ENCODE measurements around the gene NUBPL. TPM values are rescaled to one million over a fixed set of nuclear protein-coding genes. Genes with fewer than 3 reads are reported as not detected.
"Not testable (repeated sequence)": the region's sequence is repeated elsewhere in the genome, so short reads cannot be mapped to it uniquely, and the experiment has no call there.

Gene NUBPL
- total and polyA plus RNA-seq, 5 donors = 9.6 to 23.9 (median 20.9) TPM

DNA sequence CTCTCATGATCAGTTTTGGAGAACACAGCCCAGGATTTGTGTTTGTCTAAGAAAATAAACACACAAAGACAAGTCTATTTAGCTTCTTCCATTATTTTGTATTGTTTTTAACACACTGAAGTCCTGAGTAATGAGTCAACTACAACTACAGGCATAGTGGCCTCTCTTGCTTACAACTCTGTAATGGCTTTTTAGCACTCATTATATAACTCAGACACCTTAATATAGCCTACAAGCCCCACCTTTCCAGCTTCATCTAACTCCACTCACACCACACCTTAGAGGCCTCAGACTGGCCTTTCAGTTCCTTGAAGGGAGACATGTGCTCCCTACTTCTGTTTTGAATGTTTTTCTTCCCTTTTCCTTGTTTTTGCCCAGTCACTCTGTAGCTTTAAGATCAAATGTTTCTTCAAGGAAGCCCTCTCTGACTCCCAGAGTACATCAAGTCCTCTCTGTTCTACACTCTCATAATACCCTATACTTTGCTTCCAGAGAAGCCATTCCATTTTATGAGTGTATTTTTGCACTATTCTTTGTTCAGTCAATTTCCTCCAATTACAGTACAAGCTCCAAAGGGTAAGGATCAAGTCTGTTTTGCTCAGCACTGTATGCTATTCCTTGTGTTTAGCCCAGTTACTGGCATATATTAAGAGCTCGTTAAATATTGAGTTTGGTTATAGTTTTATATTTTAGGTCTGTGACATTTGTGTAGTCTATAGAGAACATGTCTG is 282.3 kb downstream of the NUBPL start:
- 97% methylated on average over 1 of the region's 1 CpG for WGBS
- no peak for DNase-seq
- Histone ChIP-seq H3K27ac (ENCODE audit: low read length) (no peak overlapping the region), H3K27me3 (ENCODE audit: control insufficient read depth, insufficient read depth) (no peaks in the 10 kb centered on the region), H3K4me3 (ENCODE audit: low read length) (no peak overlapping the region), H3K4me1 (ENCODE audit: control insufficient read depth, insufficient read depth, low read length) (no peaks in the 10 kb centered on the region), H3K9me3 (ENCODE audit: control insufficient read depth, low read length) (no peaks in the 10 kb centered on the region)
- ATAC-seq = peak in 1 of 2 donors; percentile 29
- intact Hi-C loops (cut with DNase I) = no loop called here

DNA sequence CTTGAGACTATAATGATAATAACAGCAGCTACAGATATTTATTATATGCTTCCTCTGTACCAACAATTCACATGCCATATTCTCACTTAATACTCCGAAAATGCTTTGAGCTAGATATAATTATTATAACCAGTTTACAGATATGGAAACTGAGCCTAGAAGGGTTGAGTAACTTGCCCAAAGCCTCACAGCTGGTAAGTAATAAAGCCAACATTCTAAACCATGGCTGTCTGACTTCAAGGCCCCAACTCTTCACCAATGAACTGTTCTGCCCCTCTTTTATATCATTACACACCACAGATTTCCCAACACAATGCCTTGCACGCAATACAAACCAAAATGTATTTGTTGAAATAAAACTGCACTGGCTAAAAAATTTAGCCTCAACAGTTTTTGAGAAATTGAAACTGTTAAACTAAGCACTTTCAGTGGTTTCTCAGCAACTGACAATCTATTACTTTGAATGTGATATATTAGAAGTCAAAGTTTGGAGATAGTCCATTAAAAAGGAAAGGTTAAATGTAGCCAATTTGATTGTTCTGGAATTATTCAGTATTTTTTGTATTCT is 293.4 kb downstream of the NUBPL start:
- Histone ChIP-seq H3K27me3 (ENCODE audit: control insufficient read depth, insufficient read depth) (no peaks in the 10 kb centered on the region), H3K9me3 (ENCODE audit: control insufficient read depth, low read length) (no peaks in the 10 kb centered on the region), H3K4me1 (ENCODE audit: control insufficient read depth, insufficient read depth, low read length) (no peaks in the 10 kb centered on the region), H3K4me3 (ENCODE audit: low read length) (no peak overlapping the region), H3K27ac (ENCODE audit: low read length) (no peak overlapping the region)
- WGBS = 95% methylated on average over 2 of the region's 2 CpGs
- no peak for ATAC-seq
- intact Hi-C loops (cut with DNase I) = no loop called here
- DNase-seq = no peak

DNA sequence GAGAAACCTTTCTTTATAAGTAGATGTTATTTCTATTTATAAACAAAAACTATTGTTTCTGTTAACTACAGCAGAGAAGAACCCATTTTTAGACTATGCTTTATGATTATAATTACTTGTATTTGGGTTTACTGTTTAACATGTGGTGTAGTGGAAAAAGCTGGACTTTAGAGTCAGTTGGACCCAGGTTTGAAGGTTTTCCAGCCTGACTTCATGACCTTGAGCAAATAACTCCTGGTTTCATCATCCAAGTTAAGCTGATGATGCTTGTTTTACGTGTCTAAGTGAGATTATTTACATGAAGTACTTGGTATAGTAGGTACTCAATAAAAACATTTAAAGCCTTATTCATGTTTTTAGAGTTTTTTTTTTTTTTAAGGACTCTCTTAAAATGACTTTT is 294.1 kb downstream of the NUBPL start:
- DNase-seq = no peak
- H3K4me3 ChIP-seq (ENCODE audit: low read length) = no peak overlapping the region
- intact Hi-C loops (cut with DNase I) = no loop called here
- ATAC-seq = no peak
- 88% methylated on average over 1 of the region's 1 CpG for WGBS
- H3K27ac ChIP-seq (ENCODE audit: low read length) = no peak overlapping the region
- no peaks in the 10 kb centered on the region for H3K27me3 ChIP-seq (ENCODE audit: control insufficient read depth, insufficient read depth)
- H3K9me3 ChIP-seq (ENCODE audit: control insufficient read depth, low read length) = no peaks in the 10 kb centered on the region
- H3K4me1 ChIP-seq (ENCODE audit: control insufficient read depth, insufficient read depth, low read length) = no peaks in the 10 kb centered on the region

DNA sequence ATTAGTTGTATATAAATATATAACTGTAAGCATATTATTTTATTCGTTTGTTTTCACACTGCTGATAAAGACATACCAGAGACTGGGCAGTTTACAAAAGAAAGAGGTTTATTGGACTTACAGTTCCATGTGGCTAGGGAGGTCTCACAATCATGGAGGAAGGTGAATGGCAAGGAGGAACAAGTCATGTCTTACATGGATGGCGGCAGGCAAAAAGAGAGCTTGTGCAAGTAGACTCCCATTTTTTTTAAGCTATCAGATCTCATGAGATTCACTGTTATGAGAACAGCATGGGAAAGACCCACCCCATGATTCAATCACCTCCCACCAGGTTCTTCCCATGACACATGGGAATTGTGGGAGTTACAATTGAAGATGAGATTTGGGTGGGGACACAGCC is 294.8 kb downstream of the NUBPL start:
- intact Hi-C loops (cut with DNase I); H3K9me3 ChIP-seq (ENCODE audit: control insufficient read depth, low read length); ATAC-seq; H3K4me3 ChIP-seq (ENCODE audit: low read length); DNase-seq; H3K27me3 ChIP-seq (ENCODE audit: control insufficient read depth, insufficient read depth); H3K4me1 ChIP-seq (ENCODE audit: control insufficient read depth, insufficient read depth, low read length); H3K27ac ChIP-seq (ENCODE audit: low read length): not testable (repeated sequence)
- WGBS = 91% methylated on average over 2 of the region's 2 CpGs

DNA sequence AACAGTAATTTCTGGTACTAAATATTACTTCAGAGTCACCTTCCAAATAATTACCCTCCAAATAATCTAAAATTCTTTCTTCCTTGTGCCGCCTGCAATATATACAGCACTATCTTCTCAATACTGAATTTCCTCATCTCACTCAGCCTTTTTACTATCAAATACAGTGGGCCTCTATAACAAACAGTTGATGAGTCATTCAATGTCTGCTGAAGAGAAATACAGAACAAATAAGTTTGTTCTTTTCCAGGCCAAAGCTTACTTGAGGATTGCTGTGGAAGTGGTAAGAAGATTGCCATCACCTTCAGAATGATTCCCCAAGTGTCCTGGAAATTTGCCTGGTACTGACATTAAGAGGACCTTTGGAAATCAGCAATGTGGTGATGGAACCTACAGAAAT is 297.7 kb downstream of the NUBPL start:
- no peak for DNase-seq
- intact Hi-C loops (cut with DNase I) = no loop called here
- WGBS = 97% methylated on average over 1 of the region's 1 CpG
- Histone ChIP-seq H3K27ac (ENCODE audit: low read length) (no peak overlapping the region), H3K27me3 (ENCODE audit: control insufficient read depth, insufficient read depth) (no peaks in the 10 kb centered on the region), H3K9me3 (ENCODE audit: control insufficient read depth, low read length) (no peaks in the 10 kb centered on the region), H3K4me1 (ENCODE audit: control insufficient read depth, insufficient read depth, low read length) (no peaks in the 10 kb centered on the region), H3K4me3 (ENCODE audit: low read length) (no peak overlapping the region)
- ATAC-seq = no peak

DNA sequence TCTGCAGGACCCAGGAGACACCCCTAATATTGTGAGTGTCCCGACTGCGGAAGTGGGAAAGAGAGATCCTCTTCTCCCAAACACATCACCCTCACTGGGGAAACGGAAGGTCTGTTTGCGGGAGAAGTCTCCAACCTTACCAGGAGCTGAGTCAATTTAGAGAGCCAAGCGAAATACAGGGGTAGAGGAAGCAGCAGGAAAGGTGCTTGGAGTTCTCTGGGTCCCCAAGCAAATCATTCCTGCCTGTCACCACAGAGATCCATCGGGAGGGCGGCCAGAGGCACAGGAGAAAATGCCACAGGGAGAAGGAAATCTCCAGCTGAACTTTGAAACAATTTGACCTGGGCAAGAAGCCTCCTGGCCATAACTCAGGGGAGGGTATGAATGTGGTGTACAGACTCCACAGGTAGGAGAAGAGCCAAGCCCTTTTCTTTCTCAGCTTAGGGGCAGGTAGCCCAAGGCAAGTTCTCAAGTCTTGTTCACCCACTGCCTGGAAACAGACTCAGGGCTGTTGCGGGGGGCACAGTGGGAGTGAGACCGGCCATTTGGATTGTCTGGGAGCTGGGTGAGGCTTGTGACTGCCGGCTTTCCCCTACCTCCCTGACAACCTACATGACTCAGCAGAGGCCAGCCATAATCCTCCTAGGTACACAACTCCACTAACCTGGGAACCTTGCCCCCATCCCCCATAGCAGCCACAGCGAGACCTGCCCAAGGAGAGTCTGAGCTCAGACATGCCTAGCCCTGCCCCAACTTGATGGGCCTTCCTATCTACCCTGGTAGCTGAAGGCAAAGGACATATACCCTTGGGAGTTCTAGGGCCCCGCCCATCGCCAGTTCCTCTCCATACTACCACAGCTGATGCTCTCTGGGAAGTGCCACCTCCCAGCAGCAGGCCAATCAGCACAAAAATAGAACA is 304.0 kb downstream of the NUBPL start:
- WGBS = 93% methylated on average over 13 of the region's 13 CpGs

DNA sequence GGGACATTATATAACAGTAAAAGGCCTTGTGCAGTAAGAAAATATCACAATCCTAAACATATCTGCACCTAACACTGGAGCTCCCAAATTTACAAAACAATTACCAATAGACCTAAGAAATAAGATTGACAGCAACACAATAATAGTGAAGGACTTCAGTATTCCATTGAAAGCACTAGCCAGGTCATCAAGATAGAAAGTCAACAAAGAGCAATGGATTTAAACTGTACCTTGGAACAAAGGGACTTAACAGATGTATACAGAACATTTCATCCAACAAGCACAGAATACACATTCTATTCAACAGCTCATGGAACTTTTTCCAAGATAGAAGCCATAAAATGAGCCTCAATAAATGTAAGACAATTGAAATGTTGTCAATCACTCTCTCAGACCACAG is 306.4 kb downstream of the NUBPL start:
- H3K9me3 ChIP-seq (ENCODE audit: control insufficient read depth, low read length) = no peaks in the 10 kb centered on the region
- ATAC-seq (no peak), DNase-seq (no peak)
- no peaks in the 10 kb centered on the region for H3K4me1 ChIP-seq (ENCODE audit: control insufficient read depth, insufficient read depth, low read length)
- H3K27ac ChIP-seq (ENCODE audit: low read length) = no peak overlapping the region
- no peaks in the 10 kb centered on the region for H3K27me3 ChIP-seq (ENCODE audit: control insufficient read depth, insufficient read depth)
- no peak overlapping the region for H3K4me3 ChIP-seq (ENCODE audit: low read length)
- intact Hi-C loops (cut with DNase I) = no loop called here

More for the DNA sequence above, 304.0 kb downstream of the NUBPL start:
- ATAC-seq = no peak
- peak in 1 of 3 donors; percentile 22 for DNase-seq
- Histone ChIP-seq H3K4me3 (ENCODE audit: low read length) (no peak overlapping the region), H3K4me1 (ENCODE audit: control insufficient read depth, insufficient read depth, low read length) (no peaks in the 10 kb centered on the region), H3K27ac (ENCODE audit: low read length) (no peak overlapping the region), H3K9me3 (ENCODE audit: control insufficient read depth, low read length) (no peaks in the 10 kb centered on the region), H3K27me3 (ENCODE audit: control insufficient read depth, insufficient read depth) (no peaks in the 10 kb centered on the region)
- intact Hi-C loops (cut with DNase I) = no loop called here

DNA sequence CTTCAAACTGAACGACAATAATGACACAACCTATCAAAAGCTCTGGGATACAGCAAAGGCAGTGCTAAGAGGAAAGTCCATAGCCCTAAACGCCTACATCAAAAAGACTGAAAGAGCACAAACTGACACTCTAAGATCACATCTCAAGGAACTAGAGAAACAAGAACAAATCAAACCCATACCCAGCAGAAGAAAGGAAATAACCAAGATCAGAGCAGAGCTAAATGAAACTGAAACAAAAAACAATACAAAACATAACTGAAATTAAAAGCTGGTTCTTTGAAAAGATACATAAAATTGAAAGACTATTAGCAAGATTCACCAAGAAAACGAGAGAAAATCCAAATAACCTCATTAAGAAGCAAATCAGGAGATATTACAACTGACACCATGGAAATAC is 306.9 kb downstream of the NUBPL start:
- H3K27me3 ChIP-seq (ENCODE audit: control insufficient read depth, insufficient read depth); ATAC-seq; H3K4me3 ChIP-seq (ENCODE audit: low read length); intact Hi-C loops (cut with DNase I); H3K9me3 ChIP-seq (ENCODE audit: control insufficient read depth, low read length); H3K27ac ChIP-seq (ENCODE audit: low read length); DNase-seq; H3K4me1 ChIP-seq (ENCODE audit: control insufficient read depth, insufficient read depth, low read length): not testable (repeated sequence)
- 90% methylated on average over 3 of the region's 3 CpGs for WGBS

DNA sequence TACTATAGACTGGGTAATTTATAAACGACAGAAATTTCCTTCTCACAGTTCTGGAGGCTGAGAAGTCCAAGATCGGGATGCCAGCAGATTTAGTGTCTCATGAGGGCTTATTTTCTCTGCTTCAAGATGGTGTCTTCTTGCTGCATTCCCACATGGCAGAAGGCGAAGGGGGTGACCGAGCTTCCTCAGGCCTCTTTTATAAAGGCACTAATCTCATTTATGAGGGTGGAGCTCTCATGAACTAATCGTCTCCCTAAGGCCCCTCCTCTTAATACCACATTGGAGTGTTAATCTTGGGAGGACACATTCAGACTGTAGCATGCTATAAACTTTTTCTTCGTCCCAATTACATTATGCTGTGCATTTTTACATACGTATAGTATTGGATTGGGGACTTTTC is 315.5 kb downstream of the NUBPL start:
- peaks cover 3% of the 10 kb centered on the region for H3K4me1 ChIP-seq (ENCODE audit: control insufficient read depth, insufficient read depth, low read length)
- 82% methylated on average over 7 of the region's 7 CpGs for WGBS
- H3K9me3 ChIP-seq (ENCODE audit: control insufficient read depth, low read length) = no peaks in the 10 kb centered on the region
- H3K27ac ChIP-seq (ENCODE audit: low read length) = peak overlapping the region; percentile 48
- intact Hi-C loops (cut with DNase I) = no loop called here
- H3K27me3 ChIP-seq (ENCODE audit: control insufficient read depth, insufficient read depth) = no peaks in the 10 kb centered on the region
- no peak for DNase-seq
- no peak for ATAC-seq
- H3K4me3 ChIP-seq (ENCODE audit: low read length) = peak overlapping the region; percentile 18

DNA sequence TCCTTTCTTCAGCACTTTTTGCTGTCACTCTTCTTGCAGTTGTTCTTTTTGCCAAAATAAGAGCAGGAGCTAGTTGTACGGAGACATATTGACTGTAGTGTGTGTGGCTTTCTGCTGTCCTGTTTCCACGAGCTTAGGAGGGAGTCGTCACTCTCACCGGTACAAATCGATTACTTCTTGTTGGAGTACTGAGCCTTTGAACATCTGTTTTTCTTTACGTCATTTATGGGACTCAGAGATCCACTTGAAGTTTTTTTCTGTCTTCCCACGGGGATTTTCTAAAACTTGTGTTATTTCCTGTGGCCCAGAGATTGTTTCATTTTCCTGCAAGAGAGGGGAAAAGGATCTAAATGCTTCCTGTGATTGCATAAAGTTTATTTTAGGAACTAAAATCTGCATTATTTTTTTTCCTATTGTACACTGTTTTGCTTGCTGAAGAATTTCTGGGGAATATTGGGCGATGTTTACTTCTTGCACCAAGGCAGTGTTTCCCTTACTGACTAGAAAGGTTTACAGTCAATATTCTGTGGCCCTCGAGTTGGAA is 316.1 kb downstream of the NUBPL start:
- Histone ChIP-seq H3K4me1 (ENCODE audit: control insufficient read depth, insufficient read depth, low read length) (peaks cover 3% of the 10 kb centered on the region), H3K4me3 (ENCODE audit: low read length) (peak overlapping the region; percentile 18), H3K27me3 (ENCODE audit: control insufficient read depth, insufficient read depth) (no peaks in the 10 kb centered on the region), H3K27ac (ENCODE audit: low read length) (peak overlapping the region; percentile 48), H3K9me3 (ENCODE audit: control insufficient read depth, low read length) (no peaks in the 10 kb centered on the region)
- 29% methylated on average over 9 of the region's 9 CpGs for WGBS
- intact Hi-C loops (cut with DNase I) = no loop called here
- ATAC-seq = no peak
- DNase-seq = no peak
